HL-60 (cell line): ENCODE results near the gene CACNA1H.

ENCODE experiments used
- DNase-seq, 2 experiments: peaks; one replicate each; pipeline ENCODE4 v3.0.0-alpha.2; 2010 to 2020; ENCODE audit warnings: low read depth in 1 of 2, low spot score in 1 of 2
- H3K27ac ChIP-seq: fragments of 250-450 bp; sonication (Bioruptor Pico); replicated peaks from 2 replicates; pipeline ENCODE4 v1.5.1; 2020; ENCODE audit warnings: mild to moderate bottlenecking, moderate library complexity
- H3K27me3 ChIP-seq: fragments of 250-450 bp; sonication (Bioruptor Pico); 2 replicates; pipeline ENCODE4 v1.5.1; 2021; ENCODE audit warnings: mild to moderate bottlenecking, moderate library complexity; ENCODE audit not compliant: insufficient read depth, poor library complexity, severe bottlenecking
- H3K4me3 ChIP-seq: replicated peaks from 2 replicates; pipeline ENCODE4 v1.5.1; 2011; ENCODE audit warnings: mild to moderate bottlenecking, control low read depth, low read length; ENCODE audit not compliant: insufficient read depth
- GABPA ChIP-seq: IDR thresholded peaks from 2 replicates; pipeline ENCODE4 v1.6.1; 2012; ENCODE audit warnings: low read depth
- POLR2AphosphoS5 ChIP-seq: IDR thresholded peaks from 2 replicates; pipeline ENCODE4 v1.6.1; 2012; ENCODE audit warnings: low read depth
- REST ChIP-seq: IDR thresholded peaks from 2 replicates; pipeline ENCODE4 v1.6.1; 2012; ENCODE audit warnings: low read depth; ENCODE audit not compliant: insufficient replicate concordance
- SPI1 ChIP-seq: IDR thresholded peaks from 2 replicates; pipeline ENCODE4 v1.6.1; 2012; ENCODE audit warnings: low read depth, mild to moderate bottlenecking, borderline replicate concordance
- TF ChIP-seq, protein P1 (sequence below): IDR thresholded peaks from one replicate; pipeline ENCODE4 v1.5.1; 2011; ENCODE audit warnings: low read length, control low read depth, inconsistent platforms; ENCODE audit not compliant: insufficient read depth

CACNA1H gene

GRCh38 chr16:1206786-1207185 lies 53.9 kb downstream of the CACNA1H start:
- Histone ChIP-seq H3K27ac (no peak overlapping the region), H3K27me3 (no peaks in the 10 kb centered on the region), H3K4me3 (no peak overlapping the region)
- TF ChIP-seq, protein P1, sequence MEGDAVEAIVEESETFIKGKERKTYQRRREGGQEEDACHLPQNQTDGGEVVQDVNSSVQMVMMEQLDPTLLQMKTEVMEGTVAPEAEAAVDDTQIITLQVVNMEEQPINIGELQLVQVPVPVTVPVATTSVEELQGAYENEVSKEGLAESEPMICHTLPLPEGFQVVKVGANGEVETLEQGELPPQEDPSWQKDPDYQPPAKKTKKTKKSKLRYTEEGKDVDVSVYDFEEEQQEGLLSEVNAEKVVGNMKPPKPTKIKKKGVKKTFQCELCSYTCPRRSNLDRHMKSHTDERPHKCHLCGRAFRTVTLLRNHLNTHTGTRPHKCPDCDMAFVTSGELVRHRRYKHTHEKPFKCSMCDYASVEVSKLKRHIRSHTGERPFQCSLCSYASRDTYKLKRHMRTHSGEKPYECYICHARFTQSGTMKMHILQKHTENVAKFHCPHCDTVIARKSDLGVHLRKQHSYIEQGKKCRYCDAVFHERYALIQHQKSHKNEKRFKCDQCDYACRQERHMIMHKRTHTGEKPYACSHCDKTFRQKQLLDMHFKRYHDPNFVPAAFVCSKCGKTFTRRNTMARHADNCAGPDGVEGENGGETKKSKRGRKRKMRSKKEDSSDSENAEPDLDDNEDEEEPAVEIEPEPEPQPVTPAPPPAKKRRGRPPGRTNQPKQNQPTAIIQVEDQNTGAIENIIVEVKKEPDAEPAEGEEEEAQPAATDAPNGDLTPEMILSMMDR: no peak
- no peak for TF ChIP-seq GABPA
- TF ChIP-seq REST: no peak
- no peak for DNase-seq

- TF ChIP-seq, protein P1: no peak
- no peak for TF ChIP-seq SPI1
- no peak for TF ChIP-seq POLR2AphosphoS5
- no peak for TF ChIP-seq GABPA
- TF ChIP-seq REST: no peak
- DNase-seq: peak in 1 of 2 experiments; percentile 9
- no peaks in the 10 kb centered on the region for H3K27me3 ChIP-seq
- no peak overlapping the region for H3K4me3 ChIP-seq
- H3K27ac ChIP-seq: no peak overlapping the region
Measured at GRCh38 chr16:1208239-1208830, 55.4 kb downstream of the CACNA1H start.

DNA sequence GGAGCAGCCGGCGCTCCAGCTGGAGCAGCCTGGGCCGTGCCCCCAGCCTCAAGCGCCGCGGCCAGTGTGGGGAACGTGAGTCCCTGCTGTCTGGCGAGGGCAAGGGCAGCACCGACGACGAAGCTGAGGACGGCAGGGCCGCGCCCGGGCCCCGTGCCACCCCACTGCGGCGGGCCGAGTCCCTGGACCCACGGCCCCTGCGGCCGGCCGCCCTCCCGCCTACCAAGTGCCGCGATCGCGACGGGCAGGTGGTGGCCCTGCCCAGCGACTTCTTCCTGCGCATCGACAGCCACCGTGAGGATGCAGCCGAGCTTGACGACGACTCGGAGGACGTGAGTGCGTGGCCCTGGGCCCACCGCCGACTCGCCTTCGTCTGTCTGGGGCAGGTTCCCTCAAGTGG lies 56.2 kb downstream of the CACNA1H start:
- Histone ChIP-seq H3K27me3 (no peaks in the 10 kb centered on the region), H3K4me3 (no peak overlapping the region), H3K27ac (no peak overlapping the region)
- DNase-seq: no peak
- TF ChIP-seq, protein P1: no peak
- no peak for TF ChIP-seq POLR2AphosphoS5
- TF ChIP-seq GABPA: no peak
- TF ChIP-seq REST: no peak
- no peak for TF ChIP-seq SPI1
